Activated CD4-positive, alpha-beta T cell treated with anti-CD3 and anti-CD28 coated beads, Interleukin-10, Interleukin-2, amounts not matched to agents 100 ng/mL and 50 ng/mL, durations not matched to agents 16 hours and 8 hours (primary cell): ENCODE results near the gene SCMH1.
"Not testable (repeated sequence)": the region's sequence is repeated elsewhere in the genome, so short reads cannot be mapped to it uniquely, and the experiment has no call there.

ENCODE experiments used
- DNase-seq: peaks from one replicate; pipeline ENCODE4 v3.0.0-alpha.2; 2020

SCMH1 gene

DNA sequence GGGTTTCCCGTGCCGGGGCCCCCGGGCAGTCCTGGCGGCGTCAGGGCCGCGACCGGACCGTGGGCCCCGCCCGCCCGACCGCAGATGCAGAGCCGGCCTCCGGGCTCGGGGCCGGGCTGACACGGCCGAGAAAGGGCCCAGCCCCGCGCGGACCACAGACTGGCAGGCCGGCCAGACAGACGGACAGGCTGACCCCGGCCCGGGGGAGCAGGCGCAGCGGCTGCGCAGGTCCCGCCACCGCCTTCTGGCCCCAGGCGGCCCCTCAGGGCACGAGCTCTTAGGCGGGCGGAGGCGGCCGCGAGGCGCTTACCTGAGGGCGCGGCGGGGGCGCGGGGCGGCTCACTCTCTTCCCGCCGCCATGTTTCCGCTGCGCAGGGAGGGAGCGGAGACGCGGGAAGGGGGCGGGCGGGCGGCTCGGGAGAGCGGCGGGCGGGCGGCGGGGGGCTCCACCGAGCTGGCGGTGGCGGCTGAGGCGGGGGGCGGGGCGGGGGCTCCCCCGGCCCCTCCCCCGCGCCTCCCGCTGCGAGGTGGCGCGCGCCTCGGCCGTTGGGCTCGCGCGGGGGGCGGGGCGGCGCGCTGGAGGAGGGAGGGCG lies at the start of gene SCMH1:
TSS of gene SCMH1 (minus strand) at position 558 of the 593 bp plus-strand sequence. CDS start 56,173 bp downstream, outside the sequence.
- peak; percentile 50 for DNase-seq

DNA sequence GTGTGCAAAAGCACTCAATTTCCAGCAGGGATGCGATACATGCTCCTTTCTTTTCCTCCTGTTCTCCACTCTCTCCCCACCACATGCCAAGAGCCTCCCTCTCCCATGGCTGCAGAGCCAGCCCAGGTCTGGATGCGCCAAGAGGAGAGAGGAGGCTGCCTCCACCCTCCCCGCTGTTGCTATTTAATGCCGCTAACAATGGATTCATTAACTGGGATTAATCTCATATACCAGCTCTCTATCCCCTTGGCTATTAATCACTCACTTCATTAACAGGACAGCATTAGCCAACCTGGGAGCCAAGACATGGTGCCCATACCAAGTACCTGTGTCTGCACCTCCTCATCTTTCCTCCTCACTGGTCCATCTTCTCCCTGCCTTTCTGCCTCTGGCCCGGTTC lies 49.1 kb upstream of the SCMH1 start:
- DNase-seq, result no peak

DNA sequence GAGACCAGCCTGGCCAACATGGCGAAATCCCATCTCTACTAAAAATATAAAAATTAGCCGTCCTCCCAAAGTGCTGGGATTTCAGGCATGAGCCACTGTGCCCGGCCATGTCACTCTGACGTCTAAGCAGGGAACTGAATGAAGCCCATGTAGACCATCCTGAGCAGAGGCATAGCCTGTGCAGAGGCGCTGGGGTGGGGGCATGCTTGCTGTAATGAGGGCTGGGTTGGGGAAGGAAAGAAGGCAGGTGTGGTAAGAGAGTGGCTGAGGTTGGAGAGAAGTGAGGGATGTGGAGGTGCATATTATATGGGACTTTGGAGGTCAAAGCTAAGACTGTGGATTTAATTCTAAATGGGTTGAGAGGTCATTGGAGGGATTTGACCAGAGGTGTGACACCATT lies 47.1 kb upstream of the SCMH1 start:
- DNase-seq, result no peak

DNA sequence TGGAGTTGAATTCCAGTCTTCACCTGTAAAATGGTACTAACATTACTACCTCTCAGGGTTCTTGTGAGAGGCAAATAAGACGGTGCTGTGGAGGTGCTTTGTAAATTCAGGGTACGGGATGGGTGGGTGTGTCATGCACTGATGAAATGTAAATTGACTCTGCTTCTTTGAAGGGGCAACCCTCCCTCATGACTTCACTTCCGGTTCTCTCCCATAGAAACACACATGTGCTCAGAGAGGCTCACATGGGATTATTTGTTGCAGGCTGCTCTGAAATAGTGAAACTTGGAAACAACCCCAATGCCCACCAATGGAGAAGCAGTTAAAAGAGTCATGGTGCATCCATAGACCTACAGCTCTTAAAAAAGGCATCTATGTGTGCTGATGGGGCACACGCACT lies 44.9 kb upstream of the SCMH1 start:
- DNase-seq, result no peak

DNA sequence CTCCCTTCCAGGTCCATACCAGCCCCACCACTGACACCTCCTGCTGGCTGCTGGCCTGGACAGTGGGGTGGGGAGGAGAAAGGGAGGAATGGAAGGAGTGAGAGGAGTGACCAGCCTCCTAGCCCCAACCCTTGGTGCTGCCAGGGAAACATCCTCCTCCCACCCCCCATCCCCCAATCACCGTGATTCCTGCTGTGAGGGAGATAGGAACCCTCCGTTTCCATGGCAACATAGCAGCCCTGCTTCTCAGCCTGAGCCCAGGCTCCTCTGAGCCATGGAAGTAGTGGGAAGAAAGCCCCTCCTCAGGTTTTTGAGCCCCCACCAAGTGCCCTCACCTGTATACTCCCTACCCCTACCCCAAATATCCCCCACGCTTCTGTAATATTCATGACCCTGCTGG lies 44.4 kb upstream of the SCMH1 start:
- no peak for DNase-seq

DNA sequence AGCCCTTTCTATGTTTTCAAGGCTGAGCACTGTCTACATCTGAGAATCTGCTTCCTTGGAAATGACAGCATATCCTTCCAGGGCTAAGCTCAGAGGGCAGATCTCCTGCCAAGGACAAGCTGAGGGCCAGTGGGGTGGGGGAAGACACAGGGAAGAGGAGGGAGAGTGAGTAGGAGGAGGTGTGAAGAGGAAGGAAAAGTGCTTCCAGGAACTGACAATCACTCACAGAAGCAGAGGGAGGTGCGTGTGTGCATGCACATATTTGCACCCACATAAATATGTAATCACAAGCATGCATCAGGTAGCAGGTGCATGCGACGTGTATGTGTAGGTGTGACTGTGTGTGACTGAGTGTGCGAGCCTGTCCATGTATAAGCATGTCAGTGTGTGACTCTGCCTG lies 43.7 kb upstream of the SCMH1 start:
- no peak for DNase-seq

DNA sequence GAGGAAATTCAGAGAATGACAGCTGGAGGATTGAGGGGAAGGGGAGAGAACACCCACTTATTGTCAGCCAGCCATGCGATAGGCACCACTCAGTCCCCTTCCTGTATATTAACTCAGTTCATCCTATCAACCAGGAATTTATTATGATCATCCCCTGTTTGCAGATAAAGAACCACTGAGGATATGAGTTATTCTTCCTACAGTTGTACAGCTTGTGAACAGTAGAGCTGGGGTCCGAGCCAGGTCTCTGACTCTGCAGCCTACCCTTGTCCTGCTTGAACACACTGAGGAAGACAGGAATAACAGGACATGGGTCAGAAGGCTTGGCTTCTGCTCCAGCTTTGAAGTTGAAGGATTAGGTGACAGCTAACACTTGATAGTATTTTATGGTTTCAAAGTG lies 42.0 kb upstream of the SCMH1 start:
- DNase-seq, result no peak

DNA sequence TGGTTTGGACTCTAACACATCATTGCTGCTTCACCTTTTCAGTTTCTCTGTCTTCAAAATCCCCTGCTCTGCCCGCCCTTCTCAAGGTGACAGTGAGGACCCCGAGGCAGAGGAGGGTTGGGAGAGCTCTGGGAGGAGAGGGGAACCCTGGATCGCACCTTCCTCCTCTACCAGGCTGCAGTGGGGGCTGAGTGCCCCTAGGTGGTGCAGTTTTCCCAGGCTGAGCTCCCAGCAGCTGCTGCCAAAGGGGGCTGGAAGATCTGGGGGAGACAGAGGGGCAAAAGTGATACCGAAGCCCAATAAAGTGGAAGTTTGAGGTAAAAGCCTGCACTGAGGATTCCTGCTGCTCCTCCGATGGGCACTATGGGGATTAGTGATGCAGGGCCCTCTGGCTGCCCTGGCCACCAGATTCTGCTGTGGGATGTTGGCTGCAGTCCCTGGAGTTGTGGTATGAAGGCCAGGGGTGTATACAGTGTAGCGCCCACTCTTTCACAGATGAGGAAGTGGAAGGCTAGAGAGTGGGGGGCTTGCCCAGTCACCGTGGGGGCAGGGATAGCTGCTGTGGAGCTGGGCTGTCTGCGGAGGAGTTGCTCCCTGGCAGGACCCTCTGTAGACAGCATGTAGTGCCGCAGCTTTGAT lies 40.7 kb upstream of the SCMH1 start:
- peak; percentile 21 for DNase-seq

DNA sequence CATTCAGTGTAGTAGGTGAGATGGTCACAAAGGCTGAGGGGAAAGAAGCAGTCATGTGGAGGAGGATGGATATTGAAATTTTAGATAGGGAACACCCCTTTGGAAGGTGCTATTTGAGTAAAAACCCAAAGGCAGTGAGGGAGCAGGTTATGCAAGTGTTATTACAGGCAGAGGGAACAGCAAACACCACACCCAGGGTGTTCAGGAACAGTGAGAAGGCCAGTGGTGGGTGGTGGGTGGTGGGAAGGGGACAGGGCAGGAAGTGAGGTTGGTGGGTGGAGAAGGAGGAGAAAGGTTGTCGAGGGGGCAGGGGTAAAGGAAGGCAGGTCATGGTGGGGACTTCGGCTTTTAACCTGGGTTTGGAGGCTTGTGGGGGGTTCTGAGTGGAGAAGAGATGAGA lies 39.2 kb upstream of the SCMH1 start:
- no peak for DNase-seq

DNA sequence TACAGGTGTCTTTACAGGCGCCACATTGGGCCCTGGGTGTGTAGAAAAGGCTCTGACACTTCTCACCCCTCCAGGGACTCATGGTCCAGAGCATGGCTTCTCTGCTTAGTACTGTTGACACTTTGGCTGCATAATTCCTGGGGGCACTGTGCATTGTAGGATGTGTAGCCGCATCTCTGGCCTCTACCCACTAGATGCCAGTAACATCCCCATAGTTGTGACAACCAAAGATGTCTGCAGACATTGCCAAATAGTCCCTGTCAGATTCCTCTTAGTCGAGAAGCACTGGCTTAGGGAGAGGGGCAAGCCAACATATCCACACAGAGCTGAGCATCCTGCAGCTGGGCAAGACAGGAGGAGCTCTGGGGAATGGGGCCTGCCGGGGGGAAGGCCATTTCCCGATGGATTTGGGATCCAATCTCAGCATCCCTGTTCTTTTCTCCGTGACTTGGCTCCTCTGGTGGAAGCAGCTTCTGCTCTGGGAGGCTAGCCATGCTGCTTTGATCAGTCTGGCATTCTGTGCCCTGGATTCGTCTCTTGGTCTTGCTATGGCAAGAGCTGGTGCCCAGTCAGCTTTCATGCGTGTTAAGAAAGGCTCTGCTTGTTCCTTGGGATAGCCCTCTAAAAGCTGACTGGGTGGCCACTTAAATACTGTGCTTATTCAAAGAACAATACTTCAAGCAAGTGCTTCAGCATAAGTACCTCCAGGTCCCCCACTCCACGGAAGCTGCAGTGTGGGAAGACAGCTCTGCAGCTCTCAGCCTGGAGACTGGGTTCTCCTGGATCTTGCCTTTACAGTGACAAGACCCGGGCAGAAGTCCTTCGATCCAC lies 38.3 kb upstream of the SCMH1 start:
- DNase-seq, result no peak

DNA sequence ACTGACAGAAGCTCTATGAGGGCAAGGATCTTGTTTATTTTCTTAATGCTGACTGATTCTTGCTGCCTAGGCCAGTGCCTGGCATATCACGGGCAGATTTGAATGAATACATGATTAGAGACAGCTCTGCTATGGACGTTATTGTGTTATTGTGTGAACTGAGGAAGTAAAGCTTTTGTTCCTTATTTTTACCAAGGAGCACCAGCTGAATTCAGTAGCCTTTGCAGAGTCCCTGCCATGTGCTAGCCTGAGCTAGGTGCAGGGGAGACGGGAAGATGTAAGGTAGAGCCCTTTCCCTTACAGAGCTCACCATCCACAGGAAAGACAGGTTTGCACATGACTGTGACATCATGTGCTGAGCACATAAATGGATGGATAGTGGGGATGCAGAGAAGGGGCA lies 36.0 kb upstream of the SCMH1 start:
- DNase-seq, result no peak

DNA sequence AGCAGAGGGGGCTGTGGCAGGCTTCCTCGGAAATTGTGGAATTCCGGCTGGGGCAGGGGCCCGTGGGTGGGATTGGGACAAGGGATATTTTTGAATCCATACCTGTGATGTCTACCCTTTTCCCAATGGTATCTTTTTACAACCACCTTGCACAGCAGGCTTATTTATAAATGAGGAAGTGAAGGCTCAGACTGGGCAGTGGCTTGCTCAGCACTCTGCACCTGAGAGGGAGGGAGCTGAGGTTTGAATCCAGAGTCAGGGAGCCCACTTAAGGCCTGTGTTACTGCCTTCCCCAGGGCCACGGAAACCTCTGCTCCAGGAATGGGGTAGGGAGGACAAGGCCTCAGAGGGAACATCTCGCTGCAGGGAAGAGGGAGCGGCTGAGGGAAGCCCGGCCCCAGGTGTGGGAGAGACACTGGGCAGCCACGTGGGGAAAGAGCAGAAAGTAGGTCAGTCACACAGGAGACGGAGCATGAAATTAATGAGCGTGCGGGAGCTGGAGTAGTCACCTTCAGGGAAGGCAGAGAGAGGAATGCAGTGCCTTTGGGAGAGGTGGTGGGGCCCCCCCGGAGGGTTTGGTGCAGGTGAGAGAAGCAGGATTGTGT lies 35.4 kb upstream of the SCMH1 start:
- DNase-seq, result no peak

DNA sequence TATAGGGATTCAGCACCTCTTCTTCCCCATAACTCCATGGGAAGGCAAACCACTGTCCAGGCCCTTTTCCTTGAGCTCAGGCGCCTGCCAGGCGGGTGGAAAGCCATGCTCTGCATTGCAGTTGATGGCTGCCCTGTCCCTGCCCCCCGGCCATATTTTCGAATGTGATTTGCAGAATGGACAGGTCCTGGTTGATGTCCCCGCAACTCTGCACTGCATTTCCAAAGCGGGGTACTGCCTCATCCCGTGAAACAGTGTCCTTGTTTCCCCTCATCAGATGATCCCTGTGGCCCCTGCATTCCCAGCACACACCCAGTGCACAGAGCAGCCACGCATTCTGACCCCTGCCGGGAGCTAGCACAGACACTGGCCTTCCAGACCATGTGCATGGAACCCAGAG lies 33.7 kb upstream of the SCMH1 start:
- no peak for DNase-seq

DNA sequence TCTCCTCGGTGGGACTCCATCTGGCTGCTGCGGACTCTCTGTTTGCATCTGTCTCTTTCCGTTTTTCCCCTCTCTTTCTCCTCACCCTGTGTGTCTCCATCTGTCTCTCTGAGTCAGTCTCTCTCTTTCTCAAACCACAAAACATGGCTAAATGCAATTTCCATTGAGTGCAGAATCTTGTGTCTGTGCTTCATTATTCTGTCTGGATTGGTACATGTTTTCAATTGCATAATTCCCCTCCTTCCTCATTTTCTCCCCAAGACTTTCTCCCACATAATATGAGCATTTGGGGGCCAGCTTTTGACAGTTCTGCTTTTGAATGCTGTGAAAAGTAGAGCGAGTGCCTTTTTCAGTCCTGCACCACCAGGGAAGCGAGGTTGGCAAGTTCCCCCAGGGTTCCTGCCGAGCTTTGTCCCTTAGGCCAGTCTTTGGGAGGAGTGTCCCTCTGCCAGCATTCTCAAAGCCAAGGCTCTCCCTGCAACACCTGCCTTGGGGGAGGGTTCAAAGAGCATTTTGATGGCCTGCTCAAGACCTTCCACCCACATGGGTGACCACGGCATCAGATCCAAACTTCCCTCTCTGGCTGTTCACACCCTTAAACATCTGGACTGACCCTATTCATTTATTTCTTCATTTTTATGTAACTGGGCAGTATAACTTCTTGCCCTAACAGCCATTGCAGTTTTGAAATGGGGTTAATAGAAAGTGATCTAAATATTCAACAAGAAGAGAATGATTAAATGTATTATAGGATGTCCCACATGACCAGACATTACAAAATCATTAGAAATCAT lies 32.8 kb upstream of the SCMH1 start:
- no peak for DNase-seq

DNA sequence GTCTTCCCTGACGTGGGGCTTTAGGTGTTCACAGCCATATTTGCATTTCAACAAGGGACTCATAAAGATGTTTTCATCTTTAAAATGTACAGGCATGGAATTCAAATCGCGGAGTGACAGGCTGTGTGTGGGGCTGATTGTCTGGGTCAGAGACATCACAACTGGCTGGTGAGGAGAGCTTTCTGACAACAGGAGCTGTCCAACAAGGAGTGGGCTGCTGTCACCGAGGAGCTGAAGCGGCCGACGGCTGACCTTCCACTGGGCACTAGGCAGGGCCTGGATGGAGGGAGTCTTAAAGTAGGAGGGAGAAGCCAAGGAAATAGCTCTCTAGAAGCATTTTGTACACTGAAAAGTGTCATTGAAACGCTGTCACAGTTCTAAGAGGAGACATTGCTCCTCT lies 30.5 kb upstream of the SCMH1 start:
- no peak for DNase-seq

DNA sequence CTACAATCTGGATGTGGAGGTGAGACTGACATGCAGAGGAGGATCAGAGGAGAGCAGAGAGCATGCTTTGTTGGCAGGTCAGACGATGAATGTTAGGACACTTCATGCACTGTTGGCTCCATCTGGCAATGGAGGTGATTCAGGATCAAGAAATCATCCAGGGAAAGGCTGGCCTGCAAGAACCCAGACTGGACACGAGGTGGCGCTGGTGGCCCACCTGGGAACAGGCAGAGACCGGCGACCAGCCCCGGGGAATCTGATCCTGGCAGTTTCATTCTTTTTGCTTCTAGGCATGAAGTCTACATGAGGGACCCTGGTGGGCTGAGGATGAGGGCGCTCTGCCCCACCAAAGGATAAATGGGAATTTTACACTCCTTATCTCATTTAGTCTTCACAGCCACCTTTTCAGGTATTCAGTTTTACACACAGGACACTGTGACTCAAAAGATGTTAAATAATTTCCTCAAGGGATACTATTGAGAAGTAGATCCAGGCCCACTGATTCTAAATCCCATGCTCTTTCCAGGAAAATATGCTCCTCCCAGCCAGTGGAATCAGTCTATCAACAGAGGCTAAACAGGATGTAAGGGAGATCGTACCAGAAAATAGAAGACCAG lies 26.2 kb upstream of the SCMH1 start:
- DNase-seq, result peak; percentile 67

DNA sequence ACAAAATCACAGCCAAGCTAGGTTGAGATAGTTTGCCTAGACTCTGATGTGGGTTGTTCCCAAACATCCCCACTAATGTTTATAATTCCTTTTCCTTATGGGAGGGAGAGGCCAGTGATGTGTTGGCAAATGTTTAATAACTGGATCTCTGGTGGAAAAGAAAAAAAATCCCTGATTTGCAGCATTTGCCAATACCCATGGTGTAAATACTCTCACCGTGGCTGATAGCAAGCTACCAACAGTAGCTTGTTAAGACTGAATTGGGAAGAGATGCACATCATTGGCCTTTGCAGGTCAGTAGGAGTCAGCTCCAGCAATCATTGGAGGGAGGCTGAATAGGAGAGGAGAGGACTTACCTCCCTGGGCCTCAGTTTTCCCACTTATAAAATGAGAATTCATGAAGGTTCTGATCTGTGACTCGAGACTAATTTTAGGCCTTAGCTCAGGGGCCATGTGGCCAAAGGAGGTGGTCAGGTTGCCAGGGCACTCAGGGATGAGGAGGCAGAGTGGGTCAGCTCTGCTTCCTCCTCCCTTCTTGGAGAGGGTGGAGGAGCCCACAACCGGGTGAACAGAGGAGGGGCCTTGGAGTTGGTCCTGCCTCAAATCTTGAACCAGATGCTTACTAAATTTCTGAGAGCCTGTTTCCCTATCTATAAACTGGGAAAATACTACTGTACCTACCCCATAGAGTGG lies 20.0 kb upstream of the SCMH1 start:
- no peak for DNase-seq

DNA sequence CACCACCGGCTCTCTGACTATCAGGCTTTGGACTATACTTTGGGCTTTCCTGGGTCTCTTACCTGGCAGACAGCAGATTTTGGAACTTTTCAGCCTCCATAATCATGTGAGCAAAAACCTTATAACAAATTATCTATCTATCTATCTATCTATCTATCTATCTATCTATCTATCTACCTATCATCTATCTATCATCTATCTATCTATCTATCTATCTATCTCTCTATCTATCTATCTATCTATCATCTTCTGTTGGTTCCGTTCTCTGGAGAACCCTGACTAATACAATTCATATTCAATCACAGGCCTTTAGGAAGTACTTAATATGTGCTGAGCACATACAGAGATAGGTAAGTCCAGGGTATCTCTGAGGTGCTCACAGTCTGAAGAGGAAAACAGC lies 18.7 kb upstream of the SCMH1 start:
- no peak for DNase-seq

DNA sequence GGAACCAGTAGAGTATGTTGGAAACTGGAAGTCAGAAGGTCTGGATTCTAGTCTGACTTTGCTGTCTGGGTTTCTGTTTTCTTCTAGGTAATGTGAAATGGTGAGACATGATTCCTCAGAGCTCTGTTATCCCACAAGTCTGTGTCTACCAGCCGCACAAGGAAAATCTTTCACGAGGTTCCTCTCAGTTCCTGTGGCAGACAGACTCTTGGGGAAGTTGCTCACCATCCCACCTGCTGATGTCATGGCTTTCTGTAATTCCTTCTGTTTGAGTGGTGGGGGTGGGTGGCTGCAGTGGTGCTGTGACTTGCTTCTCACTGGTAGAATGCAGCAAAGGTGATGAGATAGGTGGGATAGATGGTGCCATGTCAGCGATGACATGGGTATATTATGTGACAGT lies 17.1 kb upstream of the SCMH1 start:
- DNase-seq, result no peak

DNA sequence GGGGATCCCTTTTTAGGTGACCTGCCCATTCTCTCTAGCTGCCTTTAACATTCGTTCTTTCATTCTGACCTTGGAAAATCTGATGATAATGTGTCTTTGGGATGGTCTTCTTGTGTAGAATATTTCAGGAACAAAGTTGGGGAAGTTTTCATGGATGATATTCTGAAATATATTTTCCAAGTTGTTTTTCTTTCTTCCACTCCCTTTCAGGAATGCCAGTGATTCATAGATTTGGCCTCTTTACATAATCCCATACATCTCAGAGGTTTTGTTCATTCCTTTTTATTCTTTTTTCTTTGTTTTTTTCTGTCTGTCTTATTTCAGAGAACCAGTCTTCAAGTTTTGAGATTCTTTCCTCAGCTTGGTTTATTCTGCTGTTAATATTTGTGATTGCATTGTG lies 13.9 kb upstream of the SCMH1 start:
- DNase-seq, result no peak

DNA sequence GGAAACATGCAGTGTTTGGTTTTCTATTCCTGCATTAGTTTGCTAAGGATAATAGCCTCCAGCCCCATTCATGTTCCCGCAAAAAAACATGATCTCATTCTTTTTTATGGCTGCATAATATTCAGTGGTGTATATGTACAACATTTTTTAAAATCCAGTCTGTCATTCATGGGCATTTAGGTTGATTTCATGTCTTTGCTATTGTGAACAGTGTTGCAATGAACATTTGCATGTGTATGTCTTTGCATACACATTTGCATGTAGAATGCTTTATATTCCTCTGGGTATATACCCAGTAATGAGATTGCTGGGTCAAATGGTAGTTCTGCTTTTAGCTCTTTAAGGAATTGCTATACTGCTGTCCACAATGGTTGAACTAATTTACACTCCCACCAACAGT lies 9.0 kb upstream of the SCMH1 start:
- not testable (repeated sequence) for DNase-seq

DNA sequence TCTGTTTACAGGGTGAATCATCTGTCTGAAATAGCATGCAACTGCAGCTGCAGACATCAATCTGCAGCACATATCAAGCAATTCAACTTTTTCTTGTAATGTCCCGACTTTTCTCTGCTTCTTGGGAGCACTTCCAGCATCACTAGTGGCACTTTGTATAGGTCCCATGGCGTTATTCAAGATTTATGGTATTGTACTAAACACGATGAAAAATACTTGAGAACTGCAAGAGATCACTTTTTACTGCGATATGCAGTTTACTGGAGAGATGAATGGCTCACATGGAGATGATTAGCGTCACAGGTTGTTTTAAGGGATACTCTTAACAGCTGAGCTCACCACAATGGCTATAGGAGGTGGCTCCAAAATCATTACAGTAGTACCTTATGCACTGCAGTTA lies 7.2 kb upstream of the SCMH1 start:
- no peak for DNase-seq
